ENCODE results near the gene LONRF2. TPM values are rescaled to one million over a fixed set of nuclear protein-coding genes. Genes with fewer than 3 reads are reported as not detected.

Gene LONRF2
- total RNA-seq, 1 experiment from 2014 or later: 1.1 TPM

GRCh38 chr2:100278986-100279385 is 43.3 kb downstream of the LONRF2 start:
- no TSS peak for BruUV-seq (replicated peaks)
- intact Hi-C loops (cut with micrococcal nuclease): no loop called here
- no peaks in the 10 kb centered on the region for H3K4me1 ChIP-seq (ENCODE audit: insufficient read depth, low read length)

GRCh38 chr2:100278501-100278900 is 43.8 kb downstream of the LONRF2 start:
- H3K4me2 ChIP-seq (ENCODE audit: low read length): no peak overlapping the region
- no TSS peak for BruUV-seq (replicated peaks)
- no peaks in the 10 kb centered on the region for H3K36me3 ChIP-seq (ENCODE audit: low read depth, low read length)
- ChIA-PET CTCF (no interaction called here), POLR2A (ENCODE audit: unreplicated experiment) (no interaction called here)
- no peak for DNase-seq
- H3K9me2 ChIP-seq (replicated peaks; ENCODE audit: low read length): no peaks in the 10 kb centered on the region
- no peaks in the 10 kb centered on the region for H3K4me1 ChIP-seq (ENCODE audit: insufficient read depth, low read length)
- TF ChIP-seq EZH2phosphoT487 (IDR thresholded peaks at IDR 0.05; ENCODE audit: borderline replicate concordance, low read length) (no peak), CTCF (conservative IDR thresholded peaks at IDR 0.05; ENCODE audit: low read depth, low read length) (no peak), EZH2 (IDR thresholded peaks at IDR 0.05; ENCODE audit: low read length, unreplicated experiment) (no peak)
- no peaks in the 10 kb centered on the region for H3K9me3 ChIP-seq (ENCODE audit: low read length)
- H3K79me2 ChIP-seq (ENCODE audit: low read length): no peaks in the 10 kb centered on the region
- H3K27me3 ChIP-seq (ENCODE audit: low read length): no peaks in the 10 kb centered on the region
- no peak overlapping the region for H3K27ac ChIP-seq (ENCODE audit: low read length)
- no peaks in the 10 kb centered on the region for H4K20me1 ChIP-seq (ENCODE audit: low read length)
- no peaks in the 10 kb centered on the region for H3F3A ChIP-seq (ENCODE audit: low read length, unreplicated experiment)
- no peak overlapping the region for H3K4me3 ChIP-seq (ENCODE audit: low read length)
- H2AFZ ChIP-seq (ENCODE audit: low read length): no peak overlapping the region
- ATAC-seq: no peak
- no peak overlapping the region for H3K9ac ChIP-seq (ENCODE audit: low read length)
- intact Hi-C loops (cut with micrococcal nuclease): no loop called here

More at GRCh38 chr2:100278986-100279385, 43.3 kb downstream of the LONRF2 start:
- Histone ChIP-seq H3K27me3 (ENCODE audit: low read length) (no peaks in the 10 kb centered on the region), H2AFZ (ENCODE audit: low read length) (no peak overlapping the region), H3K9me2 (replicated peaks; ENCODE audit: low read length) (no peaks in the 10 kb centered on the region), H3K27ac (ENCODE audit: low read length) (no peak overlapping the region), H3K79me2 (ENCODE audit: low read length) (no peaks in the 10 kb centered on the region), H4K20me1 (ENCODE audit: low read length) (no peaks in the 10 kb centered on the region), H3K36me3 (ENCODE audit: low read depth, low read length) (no peaks in the 10 kb centered on the region), H3K4me3 (ENCODE audit: low read length) (no peak overlapping the region), H3K9me3 (ENCODE audit: low read length) (no peaks in the 10 kb centered on the region), H3K4me2 (ENCODE audit: low read length) (no peak overlapping the region), H3F3A (ENCODE audit: low read length, unreplicated experiment) (no peaks in the 10 kb centered on the region), H3K9ac (ENCODE audit: low read length) (no peak overlapping the region)
- no peak for ATAC-seq
- POLR2A ChIA-PET (ENCODE audit: unreplicated experiment): no interaction called here
- CTCF ChIA-PET: no interaction called here
- DNase-seq: no peak
- TF ChIP-seq CTCF (conservative IDR thresholded peaks at IDR 0.05; ENCODE audit: low read depth, low read length): no peak
- no peak for TF ChIP-seq EZH2 (IDR thresholded peaks at IDR 0.05; ENCODE audit: low read length, unreplicated experiment)
- no peak for TF ChIP-seq EZH2phosphoT487 (IDR thresholded peaks at IDR 0.05; ENCODE audit: borderline replicate concordance, low read length)

GRCh38 chr2:100277540-100278207 is 44.6 kb downstream of the LONRF2 start:
- no peak overlapping the region for H3K4me2 ChIP-seq (ENCODE audit: low read length)
- H2AFZ ChIP-seq (ENCODE audit: low read length): no peak overlapping the region
- BruUV-seq (replicated peaks): no TSS peak
- no peaks in the 10 kb centered on the region for H3K4me1 ChIP-seq (ENCODE audit: insufficient read depth, low read length)
- H3F3A ChIP-seq (ENCODE audit: low read length, unreplicated experiment): no peaks in the 10 kb centered on the region
- no peak overlapping the region for H3K4me3 ChIP-seq (ENCODE audit: low read length)
- H3K9ac ChIP-seq (ENCODE audit: low read length): no peak overlapping the region
- ChIA-PET CTCF (no interaction called here), POLR2A (ENCODE audit: unreplicated experiment) (no interaction called here)
- H3K9me2 ChIP-seq (replicated peaks; ENCODE audit: low read length): no peaks in the 10 kb centered on the region
- H4K20me1 ChIP-seq (ENCODE audit: low read length): no peaks in the 10 kb centered on the region
- H3K36me3 ChIP-seq (ENCODE audit: low read depth, low read length): no peaks in the 10 kb centered on the region
- H3K27me3 ChIP-seq (ENCODE audit: low read length): no peaks in the 10 kb centered on the region
- no peaks in the 10 kb centered on the region for H3K79me2 ChIP-seq (ENCODE audit: low read length)
- H3K27ac ChIP-seq (ENCODE audit: low read length): no peak overlapping the region
- TF ChIP-seq EZH2phosphoT487 (IDR thresholded peaks at IDR 0.05; ENCODE audit: borderline replicate concordance, low read length) (no peak), CTCF (conservative IDR thresholded peaks at IDR 0.05; ENCODE audit: low read depth, low read length) (no peak), EZH2 (IDR thresholded peaks at IDR 0.05; ENCODE audit: low read length, unreplicated experiment) (no peak)
- no peaks in the 10 kb centered on the region for H3K9me3 ChIP-seq (ENCODE audit: low read length)
- DNase-seq (no peak), ATAC-seq (no peak)
- intact Hi-C loops (cut with micrococcal nuclease): no loop called here
